Esophagus muscularis mucosa (tissue), 4 donors: ENCODE data around the gene BDNF.

ENCODE experiments used
- EP300 ChIP-seq: sonication (generic); formaldehyde crosslinking; IDR thresholded peaks from one replicate; pipeline ENCODE4 v1.6.1; 2017; ENCODE audit warnings: antibody characterized with exemption
- POLR2A ChIP-seq: fragments of 450-650 bp; IDR thresholded peaks from one replicate; pipeline ENCODE4 v1.6.1; 2017; ENCODE audit warnings: antibody characterized with exemption, moderate library complexity, mild to moderate bottlenecking, low read depth
- POLR2AphosphoS5 ChIP-seq, 2 donors: sonication (generic); formaldehyde crosslinking; IDR thresholded peaks; one replicate each; pipeline ENCODE4 v1.6.1; 2017; ENCODE audit warnings: antibody characterized with exemption in 2 of 2
- TF ChIP-seq, protein P1 (sequence below), 3 experiments: fragments of 200-600 bp in 2 of 3; fragments of 450-650 bp in 1 of 3; sonication (generic) in 2 of 3; IDR thresholded peaks; one replicate each; pipeline ENCODE4 v1.5.1; 2017 to 2019; ENCODE audit warnings: antibody characterized with exemption in 3 of 3, mild to moderate bottlenecking in 2 of 3, moderate library complexity in 1 of 3

GRCh38 chr11:27672836-27673464 is 27.3 kb downstream of the BDNF start:
- TF ChIP-seq POLR2A (no peak), POLR2AphosphoS5 (IDR thresholded peaks at IDR 0.05) (no peak), EP300 (no peak)
- TF ChIP-seq, protein P1, sequence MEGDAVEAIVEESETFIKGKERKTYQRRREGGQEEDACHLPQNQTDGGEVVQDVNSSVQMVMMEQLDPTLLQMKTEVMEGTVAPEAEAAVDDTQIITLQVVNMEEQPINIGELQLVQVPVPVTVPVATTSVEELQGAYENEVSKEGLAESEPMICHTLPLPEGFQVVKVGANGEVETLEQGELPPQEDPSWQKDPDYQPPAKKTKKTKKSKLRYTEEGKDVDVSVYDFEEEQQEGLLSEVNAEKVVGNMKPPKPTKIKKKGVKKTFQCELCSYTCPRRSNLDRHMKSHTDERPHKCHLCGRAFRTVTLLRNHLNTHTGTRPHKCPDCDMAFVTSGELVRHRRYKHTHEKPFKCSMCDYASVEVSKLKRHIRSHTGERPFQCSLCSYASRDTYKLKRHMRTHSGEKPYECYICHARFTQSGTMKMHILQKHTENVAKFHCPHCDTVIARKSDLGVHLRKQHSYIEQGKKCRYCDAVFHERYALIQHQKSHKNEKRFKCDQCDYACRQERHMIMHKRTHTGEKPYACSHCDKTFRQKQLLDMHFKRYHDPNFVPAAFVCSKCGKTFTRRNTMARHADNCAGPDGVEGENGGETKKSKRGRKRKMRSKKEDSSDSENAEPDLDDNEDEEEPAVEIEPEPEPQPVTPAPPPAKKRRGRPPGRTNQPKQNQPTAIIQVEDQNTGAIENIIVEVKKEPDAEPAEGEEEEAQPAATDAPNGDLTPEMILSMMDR (IDR thresholded peaks at IDR 0.05), result no peak
